ENCODE data around the gene ITIH3. TPM values are rescaled to one million over a fixed set of nuclear protein-coding genes. Genes with fewer than 3 reads are reported as not detected.

Gene ITIH3
- total and polyA plus RNA-seq, 3 experiments from 2014 or later, result not detected

- Histone ChIP-seq H3K27me3 (ENCODE audit: insufficient read depth, low read length, poor library complexity, severe bottlenecking) (no peaks in the 10 kb centered on the region), H3K4me1 (ENCODE audit: insufficient read depth, low read length) (no peaks in the 10 kb centered on the region), H3K4me3 (ENCODE audit: low read length) (no peak overlapping the region), H3K9me3 (ENCODE audit: low read length) (no peaks in the 10 kb centered on the region), H3K27ac (ENCODE audit: low read depth, low read length) (no peak overlapping the region), H3K36me3 (ENCODE audit: insufficient read depth, low read length) (no peaks in the 10 kb centered on the region)
- peak overlapping the region in 1 of 8 donors; percentile 52 for H3K27ac Mint-ChIP-seq
- no peaks in the 10 kb centered on the region for H3K4me1 Mint-ChIP-seq
- H3K27me3 Mint-ChIP-seq, result no peaks in the 10 kb centered on the region
- ChIA-PET CTCF (no interaction called here), POLR2A (no interaction called here)
- H3K9me3 Mint-ChIP-seq, result no peaks in the 10 kb centered on the region
- no peak overlapping the region for H3K4me3 Mint-ChIP-seq
- no peaks in the 10 kb centered on the region for H3K36me3 Mint-ChIP-seq
- DNase-seq, result no peak
Measured at GRCh38 chr3:52810923-52811322, 16.3 kb downstream of the ITIH3 start.

GRCh38 chr3:52811452-52812011, 16.9 kb downstream of the ITIH3 start:
- H3K36me3 Mint-ChIP-seq, result no peaks in the 10 kb centered on the region
- H3K27ac Mint-ChIP-seq, result peak overlapping the region in 2 of 8 donors; percentile 52 to 81
- no peaks in the 10 kb centered on the region for H3K4me1 ChIP-seq (ENCODE audit: insufficient read depth, low read length)
- H3K4me3 ChIP-seq (ENCODE audit: low read length), result no peak overlapping the region
- no peaks in the 10 kb centered on the region for H3K36me3 ChIP-seq (ENCODE audit: insufficient read depth, low read length)
- no peak overlapping the region for H3K27ac ChIP-seq (ENCODE audit: low read depth, low read length)
- ChIA-PET CTCF (no interaction called here), POLR2A (no interaction called here)
- H3K9me3 ChIP-seq (ENCODE audit: low read length), result no peaks in the 10 kb centered on the region
- DNase-seq, result no peak
- no peaks in the 10 kb centered on the region for H3K4me1 Mint-ChIP-seq
- no peak overlapping the region for H3K4me3 Mint-ChIP-seq
- H3K27me3 Mint-ChIP-seq, result no peaks in the 10 kb centered on the region
- H3K27me3 ChIP-seq (ENCODE audit: insufficient read depth, low read length, poor library complexity, severe bottlenecking), result no peaks in the 10 kb centered on the region
- H3K9me3 Mint-ChIP-seq, result no peaks in the 10 kb centered on the region

- Histone ChIP-seq H3K27me3 (ENCODE audit: insufficient read depth, low read length, poor library complexity, severe bottlenecking) (no peaks in the 10 kb centered on the region), H3K27ac (ENCODE audit: low read depth, low read length) (no peak overlapping the region), H3K4me3 (ENCODE audit: low read length) (no peak overlapping the region), H3K36me3 (ENCODE audit: insufficient read depth, low read length) (no peaks in the 10 kb centered on the region), H3K4me1 (ENCODE audit: insufficient read depth, low read length) (no peaks in the 10 kb centered on the region), H3K9me3 (ENCODE audit: low read length) (no peaks in the 10 kb centered on the region)
- H3K27ac Mint-ChIP-seq, result no peak overlapping the region
- H3K36me3 Mint-ChIP-seq, result no peaks in the 10 kb centered on the region
- no peak for DNase-seq
- no peak overlapping the region for H3K4me3 Mint-ChIP-seq
- no peaks in the 10 kb centered on the region for H3K27me3 Mint-ChIP-seq
- POLR2A ChIA-PET, result no interaction called here
- H3K9me3 Mint-ChIP-seq, result no peaks in the 10 kb centered on the region
- CTCF ChIA-PET, result interaction anchor here (1.0 kb wide), 1 partner anchor 25 kb away, joined by 3 read pairs; no protein-coding TSS in a partner anchor
- no peaks in the 10 kb centered on the region for H3K4me1 Mint-ChIP-seq
Measured at GRCh38 chr3:52813810-52814209, 19.2 kb downstream of the ITIH3 start.

- CTCF ChIA-PET, result no interaction called here
- H3K27ac ChIP-seq (ENCODE audit: low read depth, low read length), result no peak overlapping the region
- DNase-seq, result no peak
- Mint-ChIP-seq H3K4me1 (no peaks in the 10 kb centered on the region), H3K9me3 (no peaks in the 10 kb centered on the region), H3K4me3 (no peak overlapping the region), H3K36me3 (peaks cover 0 to 5% (median 1%) of the 10 kb centered on the region in 3 donors), H3K27me3 (no peaks in the 10 kb centered on the region), H3K27ac (no peak overlapping the region)
- no peaks in the 10 kb centered on the region for H3K4me1 ChIP-seq (ENCODE audit: insufficient read depth, low read length)
- H3K9me3 ChIP-seq (ENCODE audit: low read length), result no peaks in the 10 kb centered on the region
- H3K36me3 ChIP-seq (ENCODE audit: insufficient read depth, low read length), result no peaks in the 10 kb centered on the region
- POLR2A ChIA-PET, result no interaction called here
- H3K4me3 ChIP-seq (ENCODE audit: low read length), result no peak overlapping the region
- H3K27me3 ChIP-seq (ENCODE audit: insufficient read depth, low read length, poor library complexity, severe bottlenecking), result no peaks in the 10 kb centered on the region
Measured at GRCh38 chr3:52816199-52816598, 21.6 kb downstream of the ITIH3 start.

- ChIA-PET CTCF (no interaction called here), POLR2A (no interaction called here)
- H3K9me3 Mint-ChIP-seq, result no peaks in the 10 kb centered on the region
- no peaks in the 10 kb centered on the region for H3K4me1 Mint-ChIP-seq
- H3K27me3 ChIP-seq (ENCODE audit: insufficient read depth, low read length, poor library complexity, severe bottlenecking), result no peaks in the 10 kb centered on the region
- H3K27me3 Mint-ChIP-seq, result no peaks in the 10 kb centered on the region
- H3K36me3 Mint-ChIP-seq, result peaks cover 0 to 5% (median 2%) of the 10 kb centered on the region in 3 donors
- no peak for DNase-seq
- H3K4me1 ChIP-seq (ENCODE audit: insufficient read depth, low read length), result no peaks in the 10 kb centered on the region
- no peak overlapping the region for H3K4me3 ChIP-seq (ENCODE audit: low read length)
- H3K27ac ChIP-seq (ENCODE audit: low read depth, low read length), result no peak overlapping the region
- no peaks in the 10 kb centered on the region for H3K9me3 ChIP-seq (ENCODE audit: low read length)
- H3K4me3 Mint-ChIP-seq, result no peak overlapping the region
- H3K36me3 ChIP-seq (ENCODE audit: insufficient read depth, low read length), result no peaks in the 10 kb centered on the region
- H3K27ac Mint-ChIP-seq, result peak overlapping the region in 1 of 8 donors; percentile 40
Measured at GRCh38 chr3:52816654-52817053, 22.1 kb downstream of the ITIH3 start.

- no peak overlapping the region for H3K4me3 Mint-ChIP-seq
- Histone ChIP-seq H3K36me3 (ENCODE audit: insufficient read depth, low read length) (no peaks in the 10 kb centered on the region), H3K9me3 (ENCODE audit: low read length) (no peaks in the 10 kb centered on the region), H3K27me3 (ENCODE audit: insufficient read depth, low read length, poor library complexity, severe bottlenecking) (no peaks in the 10 kb centered on the region), H3K4me3 (ENCODE audit: low read length) (no peak overlapping the region), H3K27ac (ENCODE audit: low read depth, low read length) (no peak overlapping the region), H3K4me1 (ENCODE audit: insufficient read depth, low read length) (no peaks in the 10 kb centered on the region)
- H3K27ac Mint-ChIP-seq, result no peak overlapping the region
- DNase-seq, result no peak
- POLR2A ChIA-PET, result no interaction called here
- CTCF ChIA-PET, result no interaction called here
- no peaks in the 10 kb centered on the region for H3K9me3 Mint-ChIP-seq
- no peaks in the 10 kb centered on the region for H3K4me1 Mint-ChIP-seq
- no peaks in the 10 kb centered on the region for H3K27me3 Mint-ChIP-seq
- peaks cover 0 to 5% (median 2%) of the 10 kb centered on the region in 3 donors for H3K36me3 Mint-ChIP-seq
Measured at GRCh38 chr3:52817221-52817620, 22.6 kb downstream of the ITIH3 start.

GRCh38 chr3:52817860-52818259, 23.3 kb downstream of the ITIH3 start:
- Mint-ChIP-seq H3K36me3 (peaks cover 0 to 9% (median 2%) of the 10 kb centered on the region in 3 donors), H3K9me3 (no peaks in the 10 kb centered on the region), H3K4me1 (no peaks in the 10 kb centered on the region), H3K4me3 (no peak overlapping the region), H3K27me3 (no peaks in the 10 kb centered on the region), H3K27ac (peak overlapping the region in 1 of 8 donors; percentile 76)
- Histone ChIP-seq H3K4me1 (ENCODE audit: insufficient read depth, low read length) (no peaks in the 10 kb centered on the region), H3K9me3 (ENCODE audit: low read length) (no peaks in the 10 kb centered on the region), H3K36me3 (ENCODE audit: insufficient read depth, low read length) (no peaks in the 10 kb centered on the region), H3K27ac (ENCODE audit: low read depth, low read length) (no peak overlapping the region), H3K4me3 (ENCODE audit: low read length) (no peak overlapping the region), H3K27me3 (ENCODE audit: insufficient read depth, low read length, poor library complexity, severe bottlenecking) (no peaks in the 10 kb centered on the region)
- ChIA-PET POLR2A (no interaction called here), CTCF (no interaction called here)
- no peak for DNase-seq

- no peak for DNase-seq
- H3K4me3 Mint-ChIP-seq, result no peak overlapping the region
- H3K4me1 Mint-ChIP-seq, result no peaks in the 10 kb centered on the region
- H3K9me3 ChIP-seq (ENCODE audit: low read length), result no peaks in the 10 kb centered on the region
- ChIA-PET POLR2A (no interaction called here), CTCF (no interaction called here)
- H3K27me3 Mint-ChIP-seq, result no peaks in the 10 kb centered on the region
- no peaks in the 10 kb centered on the region for H3K9me3 Mint-ChIP-seq
- peaks cover 0 to 17% (median 3%) of the 10 kb centered on the region in 3 donors for H3K36me3 Mint-ChIP-seq
- H3K27ac Mint-ChIP-seq, result peak overlapping the region in 2 of 8 donors; percentile 5 to 52
- no peak overlapping the region for H3K27ac ChIP-seq (ENCODE audit: low read depth, low read length)
- no peaks in the 10 kb centered on the region for H3K27me3 ChIP-seq (ENCODE audit: insufficient read depth, low read length, poor library complexity, severe bottlenecking)
- no peaks in the 10 kb centered on the region for H3K4me1 ChIP-seq (ENCODE audit: insufficient read depth, low read length)
- no peaks in the 10 kb centered on the region for H3K36me3 ChIP-seq (ENCODE audit: insufficient read depth, low read length)
- no peak overlapping the region for H3K4me3 ChIP-seq (ENCODE audit: low read length)
Measured at GRCh38 chr3:52819936-52820335, 25.3 kb downstream of the ITIH3 start.

Data from CD8-positive, alpha-beta memory T cell (primary cell).